GM21737 (cell line): ENCODE measurements around the gene FGFR3.

Source experiments
- ATAC-seq: cut with Tn5 transposase; IDR thresholded peaks from one replicate; pipeline ENCODE4 v1.9.1; 2021; ENCODE audit warnings: mild to moderate bottlenecking, moderate library complexity; ENCODE audit not compliant: unreplicated experiment

FGFR3 gene

GRCh38 chr4:1792832-1793495 is at the start of gene FGFR3:
Gene FGFR3 (plus strand): TSS chr4:1793293. CDS start chr4:1793935, 642 bp downstream.
- ATAC-seq: no peak

GRCh38 chr4:1743551-1743950 is 49.5 kb upstream of the FGFR3 start:
- no peak for ATAC-seq

GRCh38 chr4:1743975-1744374 is 49.1 kb upstream of the FGFR3 start:
- no peak for ATAC-seq

GRCh38 chr4:1744552-1744951 is 48.5 kb upstream of the FGFR3 start:
- ATAC-seq: no peak

GRCh38 chr4:1745165-1745564 is 47.9 kb upstream of the FGFR3 start:
- ATAC-seq: no peak

- no peak for ATAC-seq
Observed at GRCh38 chr4:1745697-1746096, 47.4 kb upstream of the FGFR3 start.

GRCh38 chr4:1746265-1746691 is 46.8 kb upstream of the FGFR3 start:
- no peak for ATAC-seq

GRCh38 chr4:1746919-1747602 is 46.0 kb upstream of the FGFR3 start:
- ATAC-seq: no peak

GRCh38 chr4:1747603-1747967 is 45.5 kb upstream of the FGFR3 start:
- ATAC-seq: no peak

GRCh38 chr4:1748465-1748995 is 44.6 kb upstream of the FGFR3 start:
- ATAC-seq: no peak

GRCh38 chr4:1749370-1749769 is 43.7 kb upstream of the FGFR3 start:
- no peak for ATAC-seq

GRCh38 chr4:1749826-1750225 is 43.3 kb upstream of the FGFR3 start:
- no peak for ATAC-seq

- ATAC-seq: no peak
Observed at GRCh38 chr4:1750381-1751154, 42.5 kb upstream of the FGFR3 start.

- ATAC-seq: no peak
Observed at GRCh38 chr4:1751155-1751918, 41.8 kb upstream of the FGFR3 start.

GRCh38 chr4:1751919-1752283 is 41.2 kb upstream of the FGFR3 start:
- no peak for ATAC-seq

GRCh38 chr4:1752284-1753041 is 40.6 kb upstream of the FGFR3 start:
- ATAC-seq: no peak

- no peak for ATAC-seq
Observed at GRCh38 chr4:1753294-1753696, 39.8 kb upstream of the FGFR3 start.

GRCh38 chr4:1753697-1754311 is 39.3 kb upstream of the FGFR3 start:
- ATAC-seq: no peak

- ATAC-seq: no peak
Observed at GRCh38 chr4:1754336-1754735, 38.8 kb upstream of the FGFR3 start.

- no peak for ATAC-seq
Observed at GRCh38 chr4:1755297-1755696, 37.8 kb upstream of the FGFR3 start.
